K562 (cell line): ENCODE measurements around the gene EMC8. TPM values are rescaled to one million over a fixed set of nuclear protein-coding genes. Genes with fewer than 3 reads are reported as not detected.

Source experiments
- ATAC-seq: fragments of 200-7000 bp; cut with Tn5 transposase; 3 replicates; pipeline ENCODE4 v1.9.1; 2020; ENCODE audit warnings: moderate library complexity
- BruUV-seq: library from RNA; stranded (reverse); fragments of 400-500 nt; replicated peaks from 2 replicates; lab custom pipeline; 2021; lab: Mats Ljungman, UMichigan
- CTCF ChIA-PET: fragments of 300-600 bp; formaldehyde crosslinking; extraction: SDS; loops from one replicate; lab custom pipeline; 2021; ENCODE audit warnings: low intra/inter-chr PET ratio; lab: Yijun Ruan, JAX
- POLR2A ChIA-PET: fragments of 300-600, 350-650 bp; sonication (Branson Sonifier 250); formaldehyde crosslinking; extraction: SDS; loops from one replicate; lab custom pipeline; 2021; ENCODE audit warnings: antibody characterized with exemption, inconsistent platforms; lab: Yijun Ruan, JAX
- DNase-seq, 4 experiments: peaks; one replicate each; pipeline versions ENCODE4 v3.0.0 to v3.0.0-alpha.2; 2011 to 2018; ENCODE audit warnings: low spot score in 3 of 4, mixed read lengths in 3 of 4; ENCODE audit errors: extremely low read depth in 1 of 4
- FAIRE-seq: peaks from 2 replicates; lab custom pipeline; 2011; peaks lifted over from hg19 to GRCh38; lab: Jason Lieb, UNC
- H2AFZ ChIP-seq: 2 replicates; pipeline ENCODE4 v1.6.0; 2011; ENCODE audit warnings: low read depth, low read length, control low read depth, inconsistent platforms
- H3K27ac ChIP-seq: fragments of 200-600 bp; 3 replicates; pipeline ENCODE4 v1.8.0; 2011; ENCODE audit warnings: low read depth, mild to moderate bottlenecking, control low read depth, inconsistent platforms, low read length, moderate library complexity, mixed read lengths; ENCODE audit errors: extremely low read depth
- H3K27me3 ChIP-seq, 2 experiments: fragments of 300-600 bp in 1 of 2; 2 replicates in 1 of 2; 3 replicates in 1 of 2; pipeline versions ENCODE4 v1.6.0 to v1.8.0; 2011; ENCODE audit warnings: inconsistent platforms in 2 of 2, low read length in 2 of 2, mild to moderate bottlenecking in 1 of 2, mixed read lengths in 1 of 2, moderate library complexity in 1 of 2; ENCODE audit not compliant: control insufficient read depth in 2 of 2, insufficient read depth in 2 of 2
- H3K36me3 ChIP-seq: fragments of 300-600 bp; 3 replicates; pipeline ENCODE4 v1.8.0; 2011; ENCODE audit warnings: mild to moderate bottlenecking, low read length, inconsistent platforms; ENCODE audit not compliant: control insufficient read depth, insufficient read depth
- H3K4me1 ChIP-seq, 2 experiments: fragments of 200-600 bp in 1 of 2; replicated peaks in 1 of 2; 2 replicates in 1 of 2; 3 replicates in 1 of 2; pipeline versions ENCODE4 v1.5.1 to v1.8.0; 2011; ENCODE audit warnings: inconsistent platforms in 2 of 2, low read length in 2 of 2, mild to moderate bottlenecking in 1 of 2, mixed read lengths in 1 of 2, moderate library complexity in 1 of 2; ENCODE audit not compliant: control insufficient read depth in 2 of 2, insufficient read depth in 2 of 2
- H3K4me2 ChIP-seq: 2 replicates; pipeline ENCODE4 v1.6.1; 2011; ENCODE audit warnings: low read length, control low read depth, inconsistent platforms, mixed read lengths; ENCODE audit not compliant: insufficient read depth
- H3K4me3 ChIP-seq: fragments of 200-600 bp; sonication (generic), shearing (Covaris generic); 2 replicates; pipeline ENCODE4 v1.5.1; 2016; ENCODE audit warnings: control low read depth, inconsistent platforms
- H3K79me2 ChIP-seq: fragments of 200-600 bp; 3 replicates; pipeline ENCODE4 v1.8.0; 2011; ENCODE audit warnings: low read length, inconsistent platforms; ENCODE audit not compliant: control insufficient read depth, insufficient read depth
- H3K9ac ChIP-seq, 2 experiments: 2 replicates each; pipeline versions ENCODE4 v1.6.0 to v1.6.1; 2011; ENCODE audit warnings: low read depth in 2 of 2, low read length in 2 of 2, control low read depth in 1 of 2, inconsistent platforms in 1 of 2, mild to moderate bottlenecking in 1 of 2, mixed read lengths in 1 of 2; ENCODE audit not compliant: insufficient read depth in 1 of 2
- H3K9me1 ChIP-seq: one replicate; pipeline ENCODE4 v1.6.0; 2011; ENCODE audit warnings: inconsistent platforms, mild to moderate bottlenecking, low read length, moderate library complexity; ENCODE audit not compliant: control insufficient read depth, insufficient read depth
- H3K9me3 ChIP-seq: replicated peaks from 2 replicates; pipeline ENCODE4 v1.5.1; 2011; ENCODE audit warnings: low read depth, low read length, inconsistent platforms; ENCODE audit not compliant: control insufficient read depth, insufficient read depth
- H4K20me1 ChIP-seq: replicated peaks from 2 replicates; pipeline ENCODE4 v1.6.1; 2011; ENCODE audit warnings: low read length, inconsistent platforms, mixed read lengths; ENCODE audit not compliant: control insufficient read depth, insufficient read depth
- E2F3 ChIP-seq: fragments of 250-450 bp; sonication (Bioruptor Pico); IDR thresholded peaks from 2 replicates; pipeline ENCODE4 v1.4.0; 2020; ENCODE audit warnings: mild to moderate bottlenecking
- FOXA1 ChIP-seq: fragments of 450-650 bp; IDR thresholded peaks from 2 replicates; pipeline ENCODE4 v1.6.1; 2016; ENCODE audit warnings: mild to moderate bottlenecking, borderline replicate concordance
- FUS ChIP-seq: fragments of 200-400 bp; formaldehyde crosslinking; optimal IDR thresholded peaks from 2 replicates; pipeline ENCODE3; 2017; ENCODE audit warnings: low read depth, low read length
- HDGF ChIP-seq: fragments of 450-650 bp; IDR thresholded peaks from 2 replicates; pipeline ENCODE4 v1.6.1; 2016
- POLR2AphosphoS2 ChIP-seq: IDR thresholded peaks from 2 replicates; pipeline ENCODE4 v1.6.1; 2012; ENCODE audit warnings: low read length, improper control_type of control experiment
- POLR2AphosphoS5 ChIP-seq: IDR thresholded peaks from 2 replicates; pipeline ENCODE4 v1.6.1; 2011; ENCODE audit warnings: mild to moderate bottlenecking, low read depth, low read length, moderate library complexity; ENCODE audit not compliant: control insufficient read depth, insufficient read depth
- SNAPC5 ChIP-seq: fragments of 250-450 bp; sonication (Bioruptor Pico); IDR thresholded peaks from 2 replicates; pipeline ENCODE4 v1.8.0; 2021; ENCODE audit warnings: moderate library complexity, mild to moderate bottlenecking, inconsistent platforms
- TAL1 ChIP-seq: fragments of 450-650 bp; IDR thresholded peaks from 2 replicates; pipeline ENCODE4 v1.6.1; 2016; ENCODE audit warnings: mild to moderate bottlenecking
- ZHX1 ChIP-seq: fragments of 150-350 bp; conservative IDR thresholded peaks from 2 replicates; pipeline ENCODE4 v1.6.1; 2014; ENCODE audit warnings: low read length
- ZNF407 ChIP-seq: fragments of 450-650 bp; IDR thresholded peaks from 2 replicates; pipeline ENCODE4 v1.6.1; 2016; ENCODE audit warnings: low read depth
- WGBS: fragments of 100-300 bp; shearing (Covaris generic); methylation state at CpG from one replicate; pipeline ENCODE4 v1.1.6; 2016; ENCODE audit warnings: low coverage, mixed read lengths; ENCODE audit not compliant: insufficient coverage; ENCODE audit errors: missing lambda C conversion rate; 5-methylcytosine and 5-hydroxymethylcytosine counted together
- in situ Hi-C: fragments of 300-500 bp; cut with MboI; formaldehyde crosslinking; loops from 4 replicates; pipeline ENCODE4 v1.15.0; 2018; ENCODE audit warnings: inconsistent platforms, mixed read lengths
- intact Hi-C: fragments of 100-400 bp; cut with micrococcal nuclease; formaldehyde crosslinking; loops from 2 replicates; pipeline ENCODE4 v1.14.2; 2022
- polyA plus RNA-seq, 8 experiments: library from polyadenylated mRNA; depleted of rRNA in 4 of 8; stranded (reverse) in 5 of 8; unstranded in 3 of 8; fragments of >200 nt; fragmentation: Nextera tagmentation in 2 of 8; fragmentation: Illumina TruSeq in 1 of 8; extraction: Ambion mirVana in 2 of 8; extraction: Trizol in 1 of 8; gene quantifications; 2 replicates each; pipeline versions ENCODE4 v1.2.1 to v1.2.3, GENCODE V29; 2011 to 2014; ENCODE audit warnings: inconsistent platforms in 1 of 8, missing spikeins in 1 of 8
- total RNA-seq, 7 experiments: library from RNA; depleted of rRNA in 6 of 7; stranded (reverse); fragments of >200 nt in 6 of 7; fragmentation: Illumina TruSeq in 2 of 7; extraction: Trizol in 2 of 7; gene quantifications; 2 replicates each; pipeline versions ENCODE4 v1.2.1 to v1.2.3, GENCODE V29; 2011 to 2021; ENCODE audit warnings: low replicate concordance in 1 of 7
- TF ChIP-seq, protein P1 (sequence below), 2 experiments: fragments of 450-650 bp in 1 of 2; sonication (generic) in 1 of 2; formaldehyde crosslinking in 1 of 2; IDR thresholded peaks in 1 of 2; conservative IDR thresholded peaks in 1 of 2; 2 replicates each; pipeline versions ENCODE4 v1.6.1 to v1.8.1; 2016 to 2023; ENCODE audit warnings: mild to moderate bottlenecking in 2 of 2, moderate library complexity in 2 of 2, inconsistent platforms in 1 of 2, missing genetic modification reagents in 1 of 2

EMC8 gene
- total and polyA plus RNA-seq, 9 of the 15 experiments (the other 6 are each of a cell fraction or from before 2014, with no cell fraction given), result 11.4 to 81.8 (median 48.6) TPM

DNA sequence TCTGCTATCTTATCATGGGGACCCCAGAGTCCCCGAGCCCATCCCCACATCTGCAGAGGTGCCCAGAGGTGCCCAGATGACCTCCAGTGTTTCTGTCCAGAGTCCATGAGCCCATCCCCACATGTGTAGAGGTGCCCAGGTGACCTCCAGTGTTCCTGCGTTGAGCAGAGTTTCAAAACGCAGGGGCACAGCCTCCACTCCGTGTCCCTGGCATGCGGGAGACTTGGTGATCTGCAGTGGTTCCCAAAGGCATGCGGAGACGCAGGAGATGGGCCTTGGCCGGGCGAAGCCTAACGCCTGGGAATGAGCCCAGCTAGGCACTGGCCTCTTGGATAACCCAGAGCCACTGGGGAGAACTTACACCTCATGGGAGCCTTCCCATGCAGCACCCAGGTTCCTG lies 41.5 kb upstream of the EMC8 start:
- Histone ChIP-seq H3K9ac (no peak overlapping the region), H3K27ac (no peak overlapping the region), H3K27me3 (peaks cover 58 to 85% of the 10 kb centered on the region in 2 experiments), H4K20me1 (peaks cover 3% of the 10 kb centered on the region; the same call in 1 of the 2 replicates), H3K36me3 (no peaks in the 10 kb centered on the region), H3K9me1 (peaks cover 3% of the 10 kb centered on the region), H2AFZ (no peak overlapping the region), H3K4me3 (no peak overlapping the region), H3K4me1 (no peaks in the 10 kb centered on the region; a peak in 2 of 5 replicates), H3K9me3 (no peaks in the 10 kb centered on the region; the same call in 1 of the 2 replicates), H3K4me2 (no peak overlapping the region), H3K79me2 (no peaks in the 10 kb centered on the region)
- FAIRE-seq, result no peak
- ChIA-PET CTCF (no interaction called here), POLR2A (interaction anchor here (1.2 kb wide), 1 partner anchor 19 kb away, joined by 3 read pairs; no protein-coding TSS in a partner anchor)
- no peak for ATAC-seq
- DNase-seq, result no peak
- WGBS, result 1% methylated on average over 10 of the region's 10 CpGs
- in situ Hi-C loops (no loop called here), intact Hi-C loops (no loop called here)
- BruUV-seq, result no TSS peak
- TF ChIP-seq FUS (no peak), POLR2AphosphoS2 (no peak), FOXA1 (no peak), ZHX1 (no peak), HDGF (no peak), ZNF407 (no peak), POLR2AphosphoS5 (no peak), E2F3 (CRISPR knock-in tag) (no peak), SNAPC5 (CRISPR knock-in tag) (no peak), TAL1 (no peak)
- TF ChIP-seq, protein P1, sequence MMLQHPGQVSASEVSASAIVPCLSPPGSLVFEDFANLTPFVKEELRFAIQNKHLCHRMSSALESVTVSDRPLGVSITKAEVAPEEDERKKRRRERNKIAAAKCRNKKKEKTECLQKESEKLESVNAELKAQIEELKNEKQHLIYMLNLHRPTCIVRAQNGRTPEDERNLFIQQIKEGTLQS (IDR thresholded peaks at IDR 0.05), result no peak
- TF ChIP-seq, protein P1 (CRISPR knock-in tag; conservative IDR thresholded peaks at IDR 0.05), result no peak
